GM12878 (cell line): Measurements from ENCODE around the gene ING4. TPM values are rescaled to one million over a fixed set of nuclear protein-coding genes. Genes with fewer than 3 reads are reported as not detected.

ENCODE experiments used
- CHD2 ChIP-seq: IDR thresholded peaks from 2 replicates; pipeline ENCODE4 v1.6.1; 2011; ENCODE audit warnings: low read depth, low read length, improper control_type of control experiment, borderline replicate concordance
- EGR1 ChIP-seq, 2 experiments: IDR thresholded peaks; 1 replicate in 1 of 2; 2 replicates in 1 of 2; pipeline ENCODE4 v1.6.1; 2011 to 2012; ENCODE audit warnings: low read depth in 2 of 2, low read length in 2 of 2, borderline replicate concordance in 1 of 2, mild to moderate bottlenecking in 1 of 2, moderate library complexity in 1 of 2
- GABPA ChIP-seq: IDR thresholded peaks from 2 replicates; pipeline ENCODE4 v1.6.1; 2014; ENCODE audit warnings: antibody characterized with exemption, low read depth, mild to moderate bottlenecking, inconsistent platforms
- HCFC1 ChIP-seq: fragments of 150-350 bp; IDR thresholded peaks from 2 replicates; pipeline ENCODE4 v1.6.1; 2014; ENCODE audit warnings: low read length
- JUND ChIP-seq: IDR thresholded peaks from 2 replicates; pipeline ENCODE4 v1.6.1; 2012; ENCODE audit warnings: low read depth, mild to moderate bottlenecking, low read length, improper control_type of control experiment, moderate library complexity
- PAX5 ChIP-seq: IDR thresholded peaks from 2 replicates; pipeline ENCODE4 v1.6.1; 2011; ENCODE audit warnings: low read depth, low read length, borderline replicate concordance
- RELA ChIP-seq: fragments of 450-650 bp; IDR thresholded peaks from 2 replicates; pipeline ENCODE4 v1.8.0; 2014; ENCODE audit warnings: borderline replicate concordance; ENCODE audit not compliant: partially characterized antibody
- RUNX3 ChIP-seq: IDR thresholded peaks from 2 replicates; pipeline ENCODE4 v1.6.1; 2012; ENCODE audit warnings: low read length, inconsistent platforms
- SP1 ChIP-seq: IDR thresholded peaks from one replicate; pipeline ENCODE4 v1.6.1; 2011; ENCODE audit warnings: low read depth, low read length
- SRF ChIP-seq, 2 experiments: IDR thresholded peaks; 2 replicates each; pipeline ENCODE4 v1.6.1; 2011; ENCODE audit warnings: low read depth in 2 of 2, low read length in 2 of 2, mild to moderate bottlenecking in 1 of 2, moderate library complexity in 1 of 2
- TAF1 ChIP-seq: IDR thresholded peaks from 2 replicates; pipeline ENCODE4 v1.6.1; 2011; ENCODE audit warnings: mild to moderate bottlenecking, low read depth, low read length, borderline replicate concordance
- ZNF384 ChIP-seq: IDR thresholded peaks from 2 replicates; pipeline ENCODE4 v1.6.1; 2012; ENCODE audit warnings: low read depth, mild to moderate bottlenecking, low read length, improper control_type of control experiment, borderline replicate concordance
- ZNF687 ChIP-seq: fragments of 450-650 bp; IDR thresholded peaks from 2 replicates; pipeline ENCODE4 v1.6.1; 2017; ENCODE audit warnings: mild to moderate bottlenecking, moderate library complexity
- polyA plus RNA-seq, 11 experiments: library from polyadenylated mRNA; depleted of rRNA in 4 of 11; unstranded in 6 of 11; stranded (reverse) in 5 of 11; fragments of >200 nt; fragmentation: Nextera tagmentation in 4 of 11; fragmentation: Illumina TruSeq in 1 of 11; extraction: Ambion mirVana in 4 of 11; extraction: Trizol in 1 of 11; gene quantifications; 1 replicate in 1 of 11; 2 replicates in 10 of 11; pipeline versions ENCODE4 v1.2.1 to v1.2.3, GENCODE V29; 2011 to 2016; ENCODE audit warnings: inconsistent platforms in 2 of 11, missing spikeins in 2 of 11, low read depth in 1 of 11
- total RNA-seq, 4 experiments: library from RNA; depleted of rRNA in 3 of 4; stranded (reverse); fragments of >200 nt in 3 of 4; fragmentation: Illumina TruSeq in 1 of 4; extraction: Trizol in 1 of 4; gene quantifications; 2 replicates each; pipeline versions ENCODE4 v1.2.1 to v1.2.3, GENCODE V29; 2013 to 2021
- TF ChIP-seq, protein P1 (sequence below): IDR thresholded peaks from 2 replicates; pipeline ENCODE4 v1.6.1; 2012; ENCODE audit warnings: low read depth, low read length, improper control_type of control experiment
- TF ChIP-seq, protein P2 (sequence below): IDR thresholded peaks from 2 replicates; pipeline ENCODE4 v1.6.1; 2012; ENCODE audit warnings: low read depth, low read length, improper control_type of control experiment
- TF ChIP-seq, protein P3 (sequence below): IDR thresholded peaks from 2 replicates; pipeline ENCODE4 v1.6.1; 2011; ENCODE audit warnings: mild to moderate bottlenecking, low read depth, low read length, moderate library complexity; ENCODE audit not compliant: insufficient replicate concordance
- TF ChIP-seq, protein P4 (sequence below): fragments of 450-650 bp; IDR thresholded peaks from 2 replicates; pipeline ENCODE4 v1.6.1; 2016; ENCODE audit warnings: mild to moderate bottlenecking

ING4 gene
- total and polyA plus RNA-seq, 10 of the 15 experiments (the other 5 are each of a cell fraction or from before 2014, with no cell fraction given), result 7.2 to 53.9 (median 21.8) TPM

DNA sequence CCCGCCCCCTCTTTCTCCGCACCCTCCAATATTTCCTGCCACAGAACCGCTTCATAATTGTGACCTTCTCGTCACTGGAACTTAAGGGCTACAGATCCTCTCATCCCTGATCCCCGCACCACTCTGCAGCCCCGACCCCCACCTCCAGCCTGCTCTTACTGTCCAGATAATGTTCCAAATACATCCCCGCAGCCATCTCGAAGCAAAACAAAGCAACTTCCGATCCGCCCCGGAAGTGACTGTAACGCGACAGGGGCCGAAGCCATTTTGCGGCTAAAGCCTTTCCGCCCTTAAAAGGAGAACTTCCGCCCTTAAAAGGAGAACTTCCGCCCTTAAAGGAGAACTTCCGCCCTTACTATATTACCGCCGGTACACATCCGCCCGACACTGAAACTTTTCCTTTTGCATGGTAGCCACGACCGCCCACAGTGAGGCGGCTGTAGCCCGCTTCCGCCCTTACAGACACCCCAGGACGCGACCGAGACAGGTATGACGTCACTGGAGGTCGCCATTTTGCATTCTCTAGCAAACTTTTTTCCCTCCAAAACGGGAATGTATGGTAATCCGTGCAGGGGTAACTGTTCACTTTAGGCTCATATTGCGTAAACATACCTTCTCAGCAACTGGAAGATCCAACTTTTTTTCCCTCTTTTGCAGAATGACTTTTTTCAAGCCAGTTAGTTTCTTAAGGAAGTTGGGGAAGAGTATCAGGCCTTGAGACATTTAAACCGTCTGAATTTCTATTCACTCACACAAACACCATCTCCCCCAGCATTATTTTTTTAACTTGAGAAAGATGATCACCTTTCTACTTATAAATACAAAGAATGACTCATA, at the start of gene ING4 (continued):
- TF ChIP-seq, protein P1, sequence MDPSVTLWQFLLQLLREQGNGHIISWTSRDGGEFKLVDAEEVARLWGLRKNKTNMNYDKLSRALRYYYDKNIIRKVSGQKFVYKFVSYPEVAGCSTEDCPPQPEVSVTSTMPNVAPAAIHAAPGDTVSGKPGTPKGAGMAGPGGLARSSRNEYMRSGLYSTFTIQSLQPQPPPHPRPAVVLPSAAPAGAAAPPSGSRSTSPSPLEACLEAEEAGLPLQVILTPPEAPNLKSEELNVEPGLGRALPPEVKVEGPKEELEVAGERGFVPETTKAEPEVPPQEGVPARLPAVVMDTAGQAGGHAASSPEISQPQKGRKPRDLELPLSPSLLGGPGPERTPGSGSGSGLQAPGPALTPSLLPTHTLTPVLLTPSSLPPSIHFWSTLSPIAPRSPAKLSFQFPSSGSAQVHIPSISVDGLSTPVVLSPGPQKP, result peak; percentile 99
- TF ChIP-seq SRF (IDR thresholded peaks at IDR 0.05; ENCODE audit: low read depth in 2 of 2, low read length in 2 of 2) (peak; percentile 94 to 98), HCFC1 (0 out of 2 replicates have a peak, but pooled peaks have one; percentile 92), EGR1 (IDR thresholded peaks at IDR 0.05; ENCODE audit: borderline replicate concordance in 1 of 2, low read depth in 2 of 2, low read length in 2 of 2) (peak; percentile 24 to 71), GABPA (peak; percentile 100), RUNX3 (peak; percentile 92), JUND (peak; percentile 87), RELA (peak; percentile 94), CHD2 (peak; percentile 78; the same call in 1 of the 2 replicates), ZNF384 (peak; percentile 19; the same call in 1 of the 2 replicates), PAX5 (peak; percentile 52; the same call in 1 of the 2 replicates), SP1 (peak; percentile 70), TAF1 (peak; percentile 67; the same call in 1 of the 2 replicates), ZNF687 (peak; percentile 84)
- TF ChIP-seq, protein P2, sequence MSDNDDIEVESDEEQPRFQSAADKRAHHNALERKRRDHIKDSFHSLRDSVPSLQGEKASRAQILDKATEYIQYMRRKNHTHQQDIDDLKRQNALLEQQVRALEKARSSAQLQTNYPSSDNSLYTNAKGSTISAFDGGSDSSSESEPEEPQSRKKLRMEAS, result no peak
- TF ChIP-seq, protein P3, sequence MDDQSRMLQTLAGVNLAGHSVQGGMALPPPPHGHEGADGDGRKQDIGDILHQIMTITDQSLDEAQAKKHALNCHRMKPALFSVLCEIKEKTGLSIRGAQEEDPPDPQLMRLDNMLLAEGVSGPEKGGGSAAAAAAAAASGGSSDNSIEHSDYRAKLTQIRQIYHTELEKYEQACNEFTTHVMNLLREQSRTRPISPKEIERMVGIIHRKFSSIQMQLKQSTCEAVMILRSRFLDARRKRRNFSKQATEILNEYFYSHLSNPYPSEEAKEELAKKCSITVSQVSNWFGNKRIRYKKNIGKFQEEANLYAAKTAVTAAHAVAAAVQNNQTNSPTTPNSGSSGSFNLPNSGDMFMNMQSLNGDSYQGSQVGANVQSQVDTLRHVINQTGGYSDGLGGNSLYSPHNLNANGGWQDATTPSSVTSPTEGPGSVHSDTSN, result peak; percentile 8
- TF ChIP-seq, protein P4, sequence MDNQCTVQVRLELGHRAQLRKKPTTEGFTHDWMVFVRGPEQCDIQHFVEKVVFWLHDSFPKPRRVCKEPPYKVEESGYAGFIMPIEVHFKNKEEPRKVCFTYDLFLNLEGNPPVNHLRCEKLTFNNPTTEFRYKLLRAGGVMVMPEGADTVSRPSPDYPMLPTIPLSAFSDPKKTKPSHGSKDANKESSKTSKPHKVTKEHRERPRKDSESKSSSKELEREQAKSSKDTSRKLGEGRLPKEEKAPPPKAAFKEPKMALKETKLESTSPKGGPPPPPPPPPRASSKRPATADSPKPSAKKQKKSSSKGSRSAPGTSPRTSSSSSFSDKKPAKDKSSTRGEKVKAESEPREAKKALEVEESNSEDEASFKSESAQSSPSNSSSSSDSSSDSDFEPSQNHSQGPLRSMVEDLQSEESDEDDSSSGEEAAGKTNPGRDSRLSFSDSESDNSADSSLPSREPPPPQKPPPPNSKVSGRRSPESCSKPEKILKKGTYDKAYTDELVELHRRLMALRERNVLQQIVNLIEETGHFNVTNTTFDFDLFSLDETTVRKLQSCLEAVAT, result peak; percentile 94
